ENCODE results near the gene ATP2C2.

ATP2C2 gene

DNA sequence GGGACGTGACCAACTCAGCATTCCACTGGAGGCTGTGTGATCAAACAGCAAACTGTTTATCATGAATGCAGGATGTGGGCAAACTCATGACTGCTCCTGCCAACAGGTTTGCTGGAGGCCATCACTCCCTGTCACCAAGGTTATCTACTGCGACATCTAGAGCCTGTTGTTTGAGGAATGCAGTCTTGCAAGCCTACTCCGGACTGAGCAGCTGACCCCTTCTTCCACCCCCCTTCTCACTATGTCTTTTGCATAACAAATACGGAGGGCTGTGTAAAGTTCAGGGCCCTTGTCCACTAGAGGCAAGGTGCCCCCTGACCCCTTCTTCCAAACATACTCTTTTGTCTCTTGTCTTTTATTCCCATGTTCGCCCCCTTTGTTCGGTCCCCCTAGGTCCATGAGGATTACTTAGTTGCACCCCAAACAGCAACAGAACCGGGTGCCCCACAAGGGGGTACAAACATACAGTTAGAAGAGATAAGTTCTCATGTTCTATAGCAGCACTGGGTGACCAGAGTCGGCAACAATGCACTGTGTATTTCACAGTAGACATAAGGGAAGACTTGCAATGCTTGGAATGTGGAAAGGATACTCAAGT lies 107.4 kb downstream of the ATP2C2 start:
- DNase-seq (ENCODE audit: low spot score): no peak

DNA sequence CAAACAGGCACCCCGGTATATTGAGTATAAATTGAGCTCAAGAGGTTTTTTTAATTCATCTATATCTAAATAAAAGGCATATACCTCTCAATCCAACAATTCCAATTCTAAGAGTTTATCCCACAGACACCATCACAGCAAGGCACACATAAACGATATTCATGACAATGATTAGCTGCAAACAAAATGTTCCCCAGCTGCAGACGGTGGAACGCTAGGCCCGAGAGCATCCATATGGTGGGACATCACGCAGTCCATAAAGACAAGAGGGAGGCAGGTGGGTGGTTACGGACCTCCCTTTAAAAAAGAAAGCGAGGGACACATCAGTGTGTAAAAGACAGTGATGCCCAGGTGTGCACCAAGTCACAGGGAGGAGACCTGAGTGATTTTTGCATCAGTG lies 108.1 kb downstream of the ATP2C2 start:
- no peak for DNase-seq (ENCODE audit: low spot score)

DNA sequence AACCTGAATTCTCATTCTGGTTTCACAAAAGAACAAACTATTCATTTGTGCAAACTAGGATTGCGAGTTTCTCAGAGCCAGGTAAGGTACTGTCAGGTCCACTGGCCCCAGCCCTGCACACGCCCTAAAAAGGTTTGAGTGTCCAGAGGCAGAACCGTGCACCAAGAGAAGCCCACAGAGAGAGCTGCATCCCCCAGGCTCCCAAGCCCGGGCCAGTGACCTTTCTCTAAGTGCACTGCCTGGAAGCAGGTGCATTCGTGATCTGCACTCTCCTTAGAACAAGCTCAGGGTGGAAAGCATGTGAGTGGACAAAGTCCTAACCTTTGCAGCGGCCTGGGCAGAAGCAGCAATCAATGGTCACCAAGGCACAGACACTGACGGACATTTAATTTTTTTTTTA lies 109.3 kb downstream of the ATP2C2 start:
- DNase-seq (ENCODE audit: low spot score): no peak

DNA sequence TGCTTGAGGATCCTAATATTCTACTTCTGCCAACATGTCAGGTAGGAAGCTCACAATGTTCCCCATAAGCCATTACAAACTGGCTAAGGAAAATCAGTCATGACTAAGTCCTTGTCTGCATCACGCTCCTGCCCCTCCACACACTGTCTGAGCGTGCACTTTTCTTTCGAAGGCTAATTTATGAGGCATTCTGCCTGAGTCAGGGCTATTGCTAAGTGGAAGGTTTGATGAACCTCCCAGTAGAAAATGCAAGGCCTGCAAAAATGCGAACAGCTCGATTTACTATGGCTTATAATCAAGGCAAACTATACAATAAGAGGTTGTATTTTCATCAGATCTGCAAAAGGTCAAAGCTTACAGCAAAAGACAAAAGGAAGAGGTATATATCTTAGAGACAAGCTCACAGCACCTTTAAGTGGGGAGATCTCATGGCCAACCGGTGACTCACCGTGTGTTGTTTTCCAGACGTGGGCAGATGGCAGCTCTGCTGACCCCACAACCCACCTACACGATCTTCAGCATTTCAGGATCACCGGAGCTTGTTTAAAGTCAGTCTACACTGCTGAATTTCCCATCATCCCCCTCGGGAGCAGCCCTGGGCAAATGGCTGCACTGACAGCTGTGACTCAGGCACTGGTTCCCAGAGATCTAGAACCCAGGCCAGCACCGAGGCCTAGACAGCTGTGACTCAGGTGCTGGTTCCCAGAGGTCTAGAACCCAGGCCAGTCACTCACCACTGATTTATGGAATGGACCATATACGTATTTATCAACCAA lies 110.0 kb downstream of the ATP2C2 start:
- no peak for DNase-seq (ENCODE audit: low spot score)

DNA sequence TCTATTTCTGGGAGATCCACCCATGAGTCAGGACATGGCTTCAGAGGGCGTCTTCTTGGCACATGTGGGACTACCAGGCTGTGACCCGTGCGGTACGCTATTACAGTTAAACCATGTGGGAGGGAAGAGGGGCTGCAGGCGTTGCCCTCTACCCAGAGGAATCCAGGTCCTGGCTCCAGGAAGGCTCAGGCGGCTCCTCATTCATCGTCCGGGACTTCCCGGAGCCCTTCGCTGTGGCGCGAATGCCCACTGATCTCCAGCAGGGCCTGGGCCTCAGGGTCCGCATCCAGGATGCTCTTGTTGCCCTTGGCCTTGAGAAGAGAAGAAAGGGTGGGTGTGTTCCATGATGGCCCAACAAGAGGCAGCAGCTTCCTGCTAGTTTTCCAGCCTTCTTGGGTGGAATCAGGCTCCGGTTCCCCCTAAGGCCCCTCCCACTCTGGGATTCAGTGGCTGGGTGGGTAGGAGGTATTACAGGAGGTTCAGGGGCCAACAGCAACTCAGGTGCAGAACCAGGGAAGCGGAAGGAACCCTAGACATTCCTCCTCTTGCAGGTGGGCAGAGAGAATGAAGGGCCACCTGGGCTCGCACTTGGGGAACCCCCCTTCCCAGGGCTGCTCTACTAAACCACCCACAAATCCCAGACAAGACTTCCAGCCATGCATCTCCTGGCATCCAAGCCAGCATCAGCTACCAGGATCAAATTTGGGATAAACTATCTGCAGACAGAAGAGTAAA lies 111.5 kb downstream of the ATP2C2 start:
- DNase-seq (ENCODE audit: low spot score): no peak

DNA sequence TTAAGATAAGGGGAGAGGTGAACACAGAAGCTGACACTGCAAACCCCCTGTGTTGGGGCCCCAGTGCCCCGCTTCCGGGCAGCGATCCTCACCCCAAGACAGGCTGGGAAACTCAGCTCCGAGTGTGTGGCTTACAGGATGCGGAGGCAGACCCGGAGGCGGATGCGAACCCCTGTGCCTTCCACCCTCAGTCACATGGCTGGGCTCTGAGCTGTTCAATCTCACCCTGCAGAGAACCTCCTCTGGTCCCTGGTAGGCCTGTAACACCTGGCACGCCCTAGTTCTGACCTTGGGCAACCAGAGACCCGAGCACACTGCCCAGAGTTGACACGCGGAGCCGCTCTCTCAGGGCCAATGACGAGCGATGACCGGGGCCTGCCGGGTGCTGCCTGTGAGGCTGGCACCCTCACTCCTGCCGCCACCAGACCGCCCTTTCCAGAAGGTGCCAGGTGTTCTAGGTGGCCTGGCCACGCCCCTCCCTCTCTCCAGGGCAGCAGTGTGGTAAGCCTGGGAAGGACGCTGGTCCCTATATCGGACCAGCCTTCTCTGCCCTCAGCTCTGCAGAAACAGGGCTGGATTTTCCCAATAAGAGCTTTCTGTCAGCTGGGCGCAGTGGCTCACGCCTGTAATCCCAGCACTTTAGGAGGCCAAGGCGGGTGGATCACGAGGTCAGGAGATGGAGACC lies 112.9 kb downstream of the ATP2C2 start:
- no peak for DNase-seq (ENCODE audit: low spot score)

DNA sequence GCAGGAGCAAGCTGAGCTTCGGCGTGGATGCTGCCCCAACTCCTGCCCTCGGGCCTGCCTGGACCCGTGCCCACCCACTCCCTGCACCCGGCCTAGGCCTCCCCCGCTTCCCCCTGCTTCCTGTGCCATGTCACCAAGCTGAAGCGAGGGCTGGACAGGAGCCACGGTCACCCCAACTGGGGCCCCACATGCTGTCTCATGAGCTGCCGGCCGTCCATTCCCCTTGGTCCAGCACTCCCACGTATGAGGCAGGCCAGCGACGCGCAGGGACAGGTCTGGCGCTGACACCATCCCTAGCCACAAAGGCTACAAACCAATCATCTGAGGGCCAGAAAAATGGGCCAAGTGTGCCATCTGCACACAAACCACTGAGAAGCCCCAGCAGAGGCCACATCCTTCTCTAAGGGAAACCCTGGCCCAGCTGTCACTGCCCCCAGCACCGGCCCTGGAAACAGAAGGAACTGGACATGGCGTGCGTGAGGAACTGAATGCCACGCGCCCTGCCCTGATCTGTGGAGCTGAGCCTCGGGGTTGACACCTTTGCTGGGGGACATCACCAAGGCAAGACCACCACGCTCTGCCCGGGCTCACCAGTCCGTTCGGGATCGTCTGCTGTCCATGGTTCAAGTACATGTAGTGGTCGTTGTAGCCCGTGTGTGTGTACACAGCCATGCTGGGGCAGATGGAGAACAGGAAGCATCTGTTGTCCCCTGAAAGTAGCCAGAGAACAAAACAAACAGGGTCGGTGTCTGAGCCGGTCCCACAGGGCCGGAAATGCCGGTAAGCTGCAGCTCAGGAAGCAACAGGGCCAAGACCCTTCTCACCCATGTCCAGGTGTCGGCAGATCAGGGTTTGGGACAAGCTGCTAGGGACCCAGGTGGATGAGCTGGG lies 113.9 kb downstream of the ATP2C2 start:
- no peak for DNase-seq (ENCODE audit: low spot score)

DNA sequence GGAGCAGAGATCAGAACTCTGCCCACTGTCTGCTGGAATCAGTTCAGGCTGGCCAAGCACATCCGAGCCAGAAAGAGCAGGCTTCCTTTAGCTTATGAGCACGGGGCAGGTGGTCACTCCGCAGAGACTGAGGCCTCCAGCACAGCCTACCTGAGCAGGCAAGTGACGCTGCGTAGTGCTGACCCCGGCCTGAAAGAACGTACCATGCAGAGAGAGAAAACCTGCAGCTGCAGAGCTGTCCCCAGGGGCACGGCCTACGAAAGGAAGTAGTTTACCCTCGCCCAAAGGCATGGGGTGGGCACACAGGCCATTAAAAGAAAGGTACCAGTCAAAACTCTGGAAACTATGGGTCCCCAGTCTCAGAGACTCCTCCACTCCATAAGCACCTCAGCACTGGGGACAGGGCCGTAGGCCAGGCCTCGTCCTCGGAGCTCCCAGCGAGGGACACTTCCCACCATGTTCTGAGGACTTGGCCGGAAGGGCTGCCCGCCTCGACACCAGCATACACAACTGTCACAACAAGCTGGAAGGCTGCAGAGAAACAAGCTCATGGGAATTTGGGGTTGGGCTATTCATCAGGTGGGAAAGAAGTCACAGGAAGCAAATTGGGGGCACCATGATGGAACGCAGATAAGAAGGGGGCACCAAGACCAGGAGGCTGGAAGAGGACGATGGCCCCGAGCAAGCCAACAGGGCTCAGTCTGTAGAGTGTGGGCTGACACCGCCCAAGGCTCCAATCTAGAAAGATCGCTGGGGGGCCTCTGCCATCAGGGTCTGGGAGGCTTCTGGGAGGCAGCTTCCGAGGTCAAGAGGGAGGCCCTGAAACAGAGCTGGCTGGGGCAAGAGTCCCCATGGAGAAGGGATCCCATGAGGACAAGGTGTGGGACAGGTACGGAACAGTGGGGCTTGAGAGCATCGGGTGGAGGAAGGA lies 114.9 kb downstream of the ATP2C2 start:
- DNase-seq (ENCODE audit: low spot score): no peak

DNA sequence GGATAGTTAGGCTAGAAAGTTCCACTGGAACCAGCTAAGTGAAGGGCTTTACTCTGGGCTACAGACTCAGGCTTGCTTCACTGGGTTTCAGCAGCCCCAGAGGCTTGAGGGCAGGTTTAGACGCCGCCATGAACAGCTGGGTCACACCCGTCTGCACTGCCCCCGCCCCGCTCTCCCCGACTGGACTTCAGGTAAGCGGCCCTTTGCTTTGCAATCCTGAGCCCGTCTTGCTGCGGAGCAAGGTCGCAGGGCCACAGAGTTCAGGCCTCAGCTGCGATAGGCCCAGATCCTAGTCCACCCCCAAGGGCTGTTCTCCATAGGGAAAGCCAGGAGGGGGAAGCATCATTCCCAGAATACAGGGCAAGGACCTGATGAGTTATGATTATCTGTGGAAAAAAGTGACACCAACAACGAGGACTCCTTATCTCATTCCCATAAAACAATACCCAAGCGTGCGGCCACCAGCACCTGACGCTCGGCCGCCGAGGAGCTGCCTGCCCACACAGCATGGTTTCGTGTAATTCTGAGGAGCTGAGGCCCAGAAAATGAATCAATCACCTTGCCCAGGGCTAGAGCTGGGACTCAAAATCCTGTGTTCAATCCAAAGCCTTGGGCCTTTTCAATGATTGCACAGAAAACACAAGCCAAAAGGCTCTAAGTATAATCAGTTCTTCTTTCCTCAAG lies 115.7 kb downstream of the ATP2C2 start:
- no peak for DNase-seq (ENCODE audit: low spot score)

DNA sequence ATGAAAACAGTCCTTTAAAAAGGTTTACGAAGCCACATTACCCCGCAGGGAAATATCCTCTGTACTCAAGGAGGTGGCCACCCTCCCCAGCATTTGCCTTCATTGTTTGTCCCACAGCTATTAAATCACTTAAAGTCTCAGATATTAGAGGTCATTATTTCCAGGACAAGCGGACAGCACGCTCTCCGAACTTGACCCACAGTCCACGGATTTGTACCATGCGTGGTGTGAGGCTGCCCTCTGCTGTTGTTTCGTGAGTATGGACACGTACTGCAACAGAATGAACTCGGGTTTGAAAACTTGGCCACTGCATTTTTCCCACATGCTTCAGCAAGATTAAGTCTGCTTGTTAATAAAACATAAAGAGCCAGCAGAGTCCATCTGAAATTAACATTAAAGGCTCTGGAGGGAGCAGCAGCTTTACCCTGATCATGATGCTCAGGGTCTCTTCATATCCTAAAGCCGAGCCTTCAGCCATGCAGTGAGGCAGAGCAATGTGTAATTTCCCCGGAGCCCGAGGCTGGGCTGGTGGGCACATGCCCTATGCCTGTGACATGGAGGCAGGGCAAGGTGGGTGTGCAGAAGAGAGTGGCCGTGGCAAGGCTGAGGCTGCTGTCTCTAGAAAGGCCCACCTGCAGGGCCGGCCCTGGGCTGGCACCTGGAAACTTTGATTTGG lies 116.4 kb downstream of the ATP2C2 start:
- peak; percentile 75 for DNase-seq (ENCODE audit: low spot score)

DNA sequence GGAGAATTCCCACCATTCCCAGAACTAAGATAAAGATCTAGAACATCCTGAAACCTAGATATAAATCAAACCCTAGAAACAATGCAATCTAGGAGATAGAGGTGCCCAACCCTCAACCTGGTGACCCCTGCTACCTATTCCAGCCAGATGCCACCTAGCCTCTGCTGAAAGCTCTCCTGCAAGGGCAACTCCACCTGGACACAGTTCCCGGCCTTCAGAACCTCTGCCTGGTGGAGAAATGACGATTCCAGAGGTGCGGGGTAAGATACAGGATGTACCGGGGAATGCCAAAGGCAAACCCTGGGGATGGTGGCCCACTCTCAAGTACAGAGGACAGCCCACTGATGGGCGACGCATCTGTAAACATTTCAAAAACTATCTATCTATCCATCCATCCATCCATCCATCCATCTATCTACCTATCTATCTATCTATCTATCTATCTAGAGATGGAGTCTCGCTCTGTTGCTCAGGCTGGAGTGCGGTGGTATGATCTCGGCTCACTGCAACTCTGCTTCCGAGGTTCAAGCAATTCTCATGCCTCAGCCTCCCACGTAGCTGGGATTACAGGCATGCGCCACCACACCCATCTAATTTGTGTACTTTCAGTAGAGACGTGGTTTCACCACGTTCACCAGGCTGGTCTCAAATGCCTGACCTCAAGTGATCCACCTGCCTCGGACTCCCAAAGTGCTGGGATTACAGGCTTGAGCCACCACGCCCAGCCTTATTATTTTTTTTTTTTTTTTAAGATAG lies 117.1 kb downstream of the ATP2C2 start:
- DNase-seq (ENCODE audit: low spot score): no peak

DNA sequence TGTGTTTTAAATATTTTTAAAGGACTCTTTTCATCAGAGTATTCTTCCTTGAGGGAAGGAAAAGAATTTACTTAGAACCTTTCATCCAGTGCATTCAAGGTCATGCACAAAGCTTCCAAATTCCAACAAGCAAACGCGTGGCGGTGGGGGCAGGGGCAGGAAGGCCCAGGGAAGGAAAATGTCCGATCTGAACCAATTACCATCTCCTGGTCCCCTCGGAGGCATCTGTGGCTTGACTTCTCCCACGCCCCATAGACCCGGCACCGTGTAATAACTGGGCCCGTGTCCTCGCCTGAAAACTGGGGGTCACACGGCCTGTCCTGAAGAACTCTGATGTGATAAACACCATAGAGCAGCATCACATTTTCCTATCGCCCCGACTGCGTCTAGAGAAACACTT lies 117.8 kb downstream of the ATP2C2 start:
- no peak for DNase-seq (ENCODE audit: low spot score)

DNA sequence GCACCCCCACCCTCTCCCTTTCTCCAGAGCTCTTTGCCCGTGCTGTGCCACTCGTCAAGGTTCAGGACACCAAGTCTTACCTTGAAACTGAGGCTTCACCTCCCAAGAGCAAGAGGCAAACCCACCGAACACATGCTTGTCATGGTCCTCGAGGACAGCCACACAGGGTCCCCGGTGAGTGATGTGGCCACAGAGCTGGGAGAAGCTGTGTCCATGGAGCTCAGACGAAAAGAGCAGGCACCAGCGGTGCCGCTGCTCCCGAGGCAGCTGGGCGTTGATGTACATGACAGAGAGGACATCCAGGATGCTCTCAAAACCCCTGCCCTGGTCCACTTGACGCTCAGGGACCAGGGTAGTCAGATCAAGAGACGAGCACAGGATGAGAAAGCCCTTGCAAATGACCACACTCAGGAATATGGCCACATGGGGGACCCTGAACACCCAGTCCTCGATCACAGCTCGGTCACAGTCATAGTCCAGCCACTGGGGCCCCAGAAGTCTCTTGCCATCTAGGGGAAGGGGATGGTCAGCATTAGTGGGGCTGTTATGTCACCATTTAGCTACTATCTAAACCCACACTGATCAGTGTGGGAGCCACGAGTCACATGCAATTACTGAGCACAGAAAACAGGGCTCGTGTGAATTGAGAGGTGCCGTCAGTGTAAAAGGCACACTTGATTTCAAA lies 118.4 kb downstream of the ATP2C2 start:
- DNase-seq (ENCODE audit: low spot score): no peak

DNA sequence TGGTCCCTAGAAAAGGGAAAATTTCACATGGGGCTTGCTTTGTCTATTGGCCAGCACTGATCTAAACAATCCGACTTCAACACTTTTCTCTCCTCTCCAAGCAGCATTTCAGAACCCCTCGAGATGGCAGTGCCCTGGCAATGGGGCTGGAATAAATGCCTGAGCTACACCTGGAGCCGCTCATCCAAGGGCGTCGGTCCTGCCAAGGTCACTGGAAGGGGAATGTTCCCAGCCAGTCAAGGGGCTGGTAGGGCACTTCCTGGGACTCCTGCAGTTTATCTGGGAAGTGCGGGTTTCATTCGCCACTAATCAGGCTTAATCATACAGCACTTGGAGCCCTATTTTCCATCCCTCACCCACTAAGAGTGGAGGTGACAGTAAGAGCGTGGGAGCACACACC lies 119.0 kb downstream of the ATP2C2 start:
- no peak for DNase-seq (ENCODE audit: low spot score)

DNA sequence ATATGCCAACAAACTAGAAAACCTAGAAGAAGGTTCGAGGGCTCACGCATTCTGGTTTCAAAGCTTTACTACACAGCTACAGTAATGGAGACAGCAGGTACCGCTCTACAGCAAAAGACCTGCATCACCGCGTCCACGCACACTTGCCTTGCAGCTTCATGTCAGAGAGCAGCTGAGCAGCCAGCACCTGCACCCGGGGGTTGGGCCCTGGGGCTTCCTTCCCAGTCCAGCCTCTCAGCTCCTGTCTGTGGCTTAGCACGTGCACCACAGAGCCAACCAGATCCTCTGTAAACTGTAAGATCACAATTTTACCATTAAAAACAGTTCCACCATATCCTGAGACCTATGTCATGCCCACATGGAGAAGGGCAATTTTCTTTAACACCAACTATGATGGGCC lies 120.8 kb downstream of the ATP2C2 start:
- no peak for DNase-seq (ENCODE audit: low spot score)

DNA sequence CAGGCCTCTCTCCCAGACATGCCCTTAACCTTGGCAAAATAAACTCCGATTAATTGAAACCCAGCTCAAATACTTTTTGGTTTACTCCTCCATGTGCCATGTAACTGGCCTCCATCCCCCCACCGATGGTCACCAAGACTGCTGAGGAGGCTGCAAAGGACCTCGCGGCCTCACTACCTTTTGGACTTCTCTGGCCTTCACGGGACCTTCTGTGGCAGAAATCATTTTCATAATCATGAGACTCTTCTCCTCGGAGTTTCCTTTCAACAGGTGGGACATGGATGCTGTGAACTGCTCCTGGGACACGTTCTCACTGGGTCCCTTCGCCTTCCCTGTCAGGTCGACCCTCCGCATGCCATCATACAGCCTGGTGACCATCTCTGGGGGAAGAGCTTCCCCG lies 127.2 kb downstream of the ATP2C2 start:
- no peak for DNase-seq (ENCODE audit: low spot score)

DNA sequence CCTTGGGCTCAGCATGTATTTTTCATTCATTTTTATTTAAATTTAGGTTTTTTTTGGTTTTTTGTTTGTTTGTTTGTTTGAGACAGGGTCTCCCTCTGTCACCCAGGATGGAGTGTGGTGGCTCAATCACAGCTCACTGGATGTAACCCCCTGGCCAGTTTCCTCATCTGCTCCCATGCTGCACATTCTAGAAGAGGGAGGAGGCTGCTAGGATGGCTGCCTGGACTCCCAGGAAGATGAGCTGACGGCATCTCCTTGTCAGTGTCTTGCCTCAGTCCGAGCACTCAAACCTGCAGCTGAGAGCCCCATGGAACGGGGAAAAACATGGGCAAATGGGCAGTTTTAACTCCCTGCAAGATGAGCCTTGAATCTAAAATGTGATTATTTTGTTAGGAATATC lies 128.7 kb downstream of the ATP2C2 start:
- DNase-seq (ENCODE audit: low spot score): no peak
